ENCODE data around the gene FUT9. TPM values are rescaled to one million over a fixed set of nuclear protein-coding genes. Genes with fewer than 3 reads are reported as not detected.

The FUT9 gene
- total RNA-seq, 1 experiment from 2014 or later = 3.5 TPM

DNA sequence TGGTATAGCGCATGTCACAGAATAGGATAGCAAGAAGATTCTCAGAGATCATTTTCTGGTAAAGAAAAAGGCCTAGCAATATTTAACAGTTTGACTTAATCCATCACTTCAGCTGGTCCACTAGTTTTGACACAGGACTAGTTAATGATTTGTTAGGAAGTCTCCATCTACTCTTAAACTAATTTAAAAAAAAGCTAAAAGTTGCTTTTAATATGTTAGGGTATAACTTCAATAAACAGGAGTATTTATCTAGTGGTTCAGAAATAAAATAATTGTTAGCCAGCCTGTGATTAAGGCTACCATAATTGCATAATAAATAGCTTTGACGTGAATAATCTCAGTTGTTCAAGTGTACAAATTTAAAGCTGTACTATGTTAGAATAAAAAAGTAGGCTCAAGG, 195.6 kb downstream of the FUT9 start:
- peaks cover 38% of the 10 kb centered on the region for H3K4me1 Mint-ChIP-seq
- no peak for TF ChIP-seq TEAD1 (CRISPR knock-in tag; IDR thresholded peaks at IDR 0.05)
- no peak for TF ChIP-seq ZNF232 (CRISPR knock-in tag; IDR thresholded peaks at IDR 0.05)
- ChIA-PET POLR2A (no interaction called here), CTCF (no interaction called here)
- DNase-seq (ENCODE audit: low spot score) (no peak), ATAC-seq (no peak)
- no peak overlapping the region for H3K4me3 Mint-ChIP-seq
- no peaks in the 10 kb centered on the region for H3K36me3 Mint-ChIP-seq
- no peaks in the 10 kb centered on the region for H3K9me3 Mint-ChIP-seq
- no peak overlapping the region for H3K27ac Mint-ChIP-seq
- no peaks in the 10 kb centered on the region for H3K27me3 Mint-ChIP-seq (ENCODE audit: low read depth)

DNA sequence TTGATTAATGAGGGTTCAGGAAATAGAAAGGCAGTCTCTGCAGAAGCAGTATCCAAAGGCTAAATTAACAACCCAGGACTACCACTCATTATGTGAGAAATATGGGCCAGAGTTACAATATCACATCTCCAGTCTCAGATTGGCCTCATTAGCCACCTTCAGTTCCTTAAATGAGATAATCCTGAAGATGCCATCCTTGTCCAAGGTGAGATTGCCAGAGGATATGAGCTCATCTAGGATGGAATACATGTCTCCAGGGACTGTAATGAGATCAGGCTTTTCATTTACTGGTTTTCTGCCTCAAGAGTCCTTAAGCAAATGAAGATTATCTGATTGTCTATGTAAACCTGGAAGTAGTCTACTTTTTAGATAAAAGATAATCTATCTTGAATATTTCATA, 196.3 kb downstream of the FUT9 start:
- no peak for TF ChIP-seq AR (CRISPR knock-in tag; IDR thresholded peaks at IDR 0.05)
- TF ChIP-seq, protein P1, sequence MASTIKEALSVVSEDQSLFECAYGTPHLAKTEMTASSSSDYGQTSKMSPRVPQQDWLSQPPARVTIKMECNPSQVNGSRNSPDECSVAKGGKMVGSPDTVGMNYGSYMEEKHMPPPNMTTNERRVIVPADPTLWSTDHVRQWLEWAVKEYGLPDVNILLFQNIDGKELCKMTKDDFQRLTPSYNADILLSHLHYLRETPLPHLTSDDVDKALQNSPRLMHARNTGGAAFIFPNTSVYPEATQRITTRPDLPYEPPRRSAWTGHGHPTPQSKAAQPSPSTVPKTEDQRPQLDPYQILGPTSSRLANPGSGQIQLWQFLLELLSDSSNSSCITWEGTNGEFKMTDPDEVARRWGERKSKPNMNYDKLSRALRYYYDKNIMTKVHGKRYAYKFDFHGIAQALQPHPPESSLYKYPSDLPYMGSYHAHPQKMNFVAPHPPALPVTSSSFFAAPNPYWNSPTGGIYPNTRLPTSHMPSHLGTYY (CRISPR knock-in tag; IDR thresholded peaks at IDR 0.05) = no peak
- TF ChIP-seq, protein P2, sequence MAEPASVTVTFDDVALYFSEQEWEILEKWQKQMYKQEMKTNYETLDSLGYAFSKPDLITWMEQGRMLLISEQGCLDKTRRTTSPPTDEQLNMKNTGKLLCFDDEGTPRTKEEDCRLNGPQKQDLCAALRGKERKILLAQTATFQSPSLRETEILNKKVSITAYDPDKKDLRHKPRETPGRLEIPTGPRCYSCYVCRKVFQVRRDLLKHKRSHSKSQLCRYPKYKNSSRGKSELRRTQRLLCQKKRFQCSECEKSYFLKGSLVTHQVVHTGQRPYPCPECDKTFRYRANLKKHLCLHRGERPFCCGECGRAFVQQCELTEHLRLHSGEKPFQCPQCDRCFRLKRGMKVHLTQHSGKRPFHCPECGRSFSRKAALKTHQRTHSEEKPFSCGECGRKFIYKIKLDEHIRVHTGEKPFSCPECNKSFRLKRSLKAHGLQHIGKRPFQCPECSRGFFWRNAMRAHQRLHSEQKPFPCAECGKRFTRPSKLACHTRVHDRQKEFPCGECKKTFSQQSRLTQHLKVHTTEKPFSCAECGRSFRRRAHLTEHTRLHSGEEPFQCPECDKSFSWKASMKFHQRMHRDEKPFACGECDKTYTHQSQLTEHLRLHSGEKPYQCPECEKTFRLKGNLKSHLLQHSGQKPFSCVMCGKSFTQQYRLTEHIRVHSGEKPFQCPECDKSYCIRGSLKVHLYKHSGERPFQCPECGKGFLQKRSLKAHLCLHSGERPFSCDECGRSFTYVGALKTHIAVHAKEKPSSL (CRISPR knock-in tag; conservative IDR thresholded peaks at IDR 0.05) = no peak
- TF ChIP-seq, protein P3, sequence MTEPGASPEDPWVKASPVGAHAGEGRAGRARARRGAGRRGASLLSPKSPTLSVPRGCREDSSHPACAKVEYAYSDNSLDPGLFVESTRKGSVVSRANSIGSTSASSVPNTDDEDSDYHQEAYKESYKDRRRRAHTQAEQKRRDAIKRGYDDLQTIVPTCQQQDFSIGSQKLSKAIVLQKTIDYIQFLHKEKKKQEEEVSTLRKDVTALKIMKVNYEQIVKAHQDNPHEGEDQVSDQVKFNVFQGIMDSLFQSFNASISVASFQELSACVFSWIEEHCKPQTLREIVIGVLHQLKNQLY (CRISPR knock-in tag; IDR thresholded peaks at IDR 0.05) = no peak
- TF ChIP-seq ZNF396 (CRISPR knock-in tag; IDR thresholded peaks at IDR 0.05; ENCODE audit: borderline replicate concordance) = no peak
- no peak for TF ChIP-seq TP53 (CRISPR knock-in tag; IDR thresholded peaks at IDR 0.05)
- no peak for TF ChIP-seq EMX1 (CRISPR knock-in tag; IDR thresholded peaks at IDR 0.05)
- Mint-ChIP-seq H3K4me1 (peaks cover 44% of the 10 kb centered on the region), H3K9me3 (no peaks in the 10 kb centered on the region), H3K36me3 (no peaks in the 10 kb centered on the region), H3K27ac (no peak overlapping the region), H3K4me3 (no peak overlapping the region), H3K27me3 (ENCODE audit: low read depth) (no peaks in the 10 kb centered on the region)
- no peak for DNase-seq (ENCODE audit: low spot score)
- POLR2A ChIA-PET = no interaction called here
- ATAC-seq = no peak
- CTCF ChIA-PET = no interaction called here

DNA sequence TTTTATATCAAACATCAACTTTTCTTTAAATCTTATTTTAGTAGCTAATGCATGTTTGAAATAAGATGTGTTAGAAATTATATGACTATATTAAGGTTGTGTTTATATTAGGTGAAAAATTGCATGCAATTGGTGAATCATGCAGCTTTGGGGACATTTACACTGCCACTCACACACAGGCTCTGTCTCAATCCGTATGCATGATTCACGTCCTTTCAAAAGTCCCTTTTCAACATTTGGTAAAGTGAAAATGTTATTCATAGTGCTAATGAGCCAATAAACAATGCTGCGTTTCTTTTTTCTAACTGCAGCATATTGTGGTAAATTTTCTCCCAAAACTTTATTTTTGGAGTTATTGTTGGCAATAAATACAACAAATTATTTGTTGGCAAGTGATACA, 198.0 kb downstream of the FUT9 start:
- Mint-ChIP-seq H3K27me3 (ENCODE audit: low read depth) (no peaks in the 10 kb centered on the region), H3K27ac (no peak overlapping the region), H3K9me3 (no peaks in the 10 kb centered on the region), H3K36me3 (no peaks in the 10 kb centered on the region), H3K4me1 (peaks cover 44% of the 10 kb centered on the region), H3K4me3 (no peak overlapping the region)
- ChIA-PET POLR2A (no interaction called here), CTCF (no interaction called here)
- ATAC-seq (no peak), DNase-seq (ENCODE audit: low spot score) (no peak)
- TF ChIP-seq, protein P4, sequence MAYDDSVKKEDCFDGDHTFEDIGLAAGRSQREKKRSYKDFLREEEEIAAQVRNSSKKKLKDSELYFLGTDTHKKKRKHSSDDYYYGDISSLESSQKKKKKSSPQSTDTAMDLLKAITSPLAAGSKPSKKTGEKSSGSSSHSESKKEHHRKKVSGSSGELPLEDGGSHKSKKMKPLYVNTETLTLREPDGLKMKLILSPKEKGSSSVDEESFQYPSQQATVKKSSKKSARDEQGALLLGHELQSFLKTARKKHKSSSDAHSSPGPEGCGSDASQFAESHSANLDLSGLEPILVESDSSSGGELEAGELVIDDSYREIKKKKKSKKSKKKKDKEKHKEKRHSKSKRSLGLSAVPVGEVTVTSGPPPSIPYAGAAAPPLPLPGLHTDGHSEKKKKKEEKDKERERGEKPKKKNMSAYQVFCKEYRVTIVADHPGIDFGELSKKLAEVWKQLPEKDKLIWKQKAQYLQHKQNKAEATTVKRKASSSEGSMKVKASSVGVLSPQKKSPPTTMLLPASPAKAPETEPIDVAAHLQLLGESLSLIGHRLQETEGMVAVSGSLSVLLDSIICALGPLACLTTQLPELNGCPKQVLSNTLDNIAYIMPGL (CRISPR knock-in tag; IDR thresholded peaks at IDR 0.05) = no peak
- no peak for TF ChIP-seq NR3C1 (CRISPR knock-in tag; conservative IDR thresholded peaks at IDR 0.05; ENCODE audit: low read depth)
- no peak for TF ChIP-seq ATF2 (CRISPR knock-in tag; IDR thresholded peaks at IDR 0.05; ENCODE audit: borderline replicate concordance, low read depth)
- no peak for TF ChIP-seq ZNF232 (CRISPR knock-in tag; IDR thresholded peaks at IDR 0.05)
- no peak for TF ChIP-seq PREB (CRISPR knock-in tag; IDR thresholded peaks at IDR 0.05; ENCODE audit: borderline replicate concordance)
- TF ChIP-seq, protein P5, sequence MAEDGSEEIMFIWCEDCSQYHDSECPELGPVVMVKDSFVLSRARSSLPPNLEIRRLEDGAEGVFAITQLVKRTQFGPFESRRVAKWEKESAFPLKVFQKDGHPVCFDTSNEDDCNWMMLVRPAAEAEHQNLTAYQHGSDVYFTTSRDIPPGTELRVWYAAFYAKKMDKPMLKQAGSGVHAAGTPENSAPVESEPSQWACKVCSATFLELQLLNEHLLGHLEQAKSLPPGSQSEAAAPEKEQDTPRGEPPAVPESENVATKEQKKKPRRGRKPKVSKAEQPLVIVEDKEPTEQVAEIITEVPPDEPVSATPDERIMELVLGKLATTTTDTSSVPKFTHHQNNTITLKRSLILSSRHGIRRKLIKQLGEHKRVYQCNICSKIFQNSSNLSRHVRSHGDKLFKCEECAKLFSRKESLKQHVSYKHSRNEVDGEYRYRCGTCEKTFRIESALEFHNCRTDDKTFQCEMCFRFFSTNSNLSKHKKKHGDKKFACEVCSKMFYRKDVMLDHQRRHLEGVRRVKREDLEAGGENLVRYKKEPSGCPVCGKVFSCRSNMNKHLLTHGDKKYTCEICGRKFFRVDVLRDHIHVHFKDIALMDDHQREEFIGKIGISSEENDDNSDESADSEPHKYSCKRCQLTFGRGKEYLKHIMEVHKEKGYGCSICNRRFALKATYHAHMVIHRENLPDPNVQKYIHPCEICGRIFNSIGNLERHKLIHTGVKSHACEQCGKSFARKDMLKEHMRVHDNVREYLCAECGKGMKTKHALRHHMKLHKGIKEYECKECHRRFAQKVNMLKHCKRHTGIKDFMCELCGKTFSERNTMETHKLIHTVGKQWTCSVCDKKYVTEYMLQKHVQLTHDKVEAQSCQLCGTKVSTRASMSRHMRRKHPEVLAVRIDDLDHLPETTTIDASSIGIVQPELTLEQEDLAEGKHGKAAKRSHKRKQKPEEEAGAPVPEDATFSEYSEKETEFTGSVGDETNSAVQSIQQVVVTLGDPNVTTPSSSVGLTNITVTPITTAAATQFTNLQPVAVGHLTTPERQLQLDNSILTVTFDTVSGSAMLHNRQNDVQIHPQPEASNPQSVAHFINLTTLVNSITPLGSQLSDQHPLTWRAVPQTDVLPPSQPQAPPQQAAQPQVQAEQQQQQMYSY (CRISPR knock-in tag; IDR thresholded peaks at IDR 0.05) = no peak
- TF ChIP-seq, protein P6, sequence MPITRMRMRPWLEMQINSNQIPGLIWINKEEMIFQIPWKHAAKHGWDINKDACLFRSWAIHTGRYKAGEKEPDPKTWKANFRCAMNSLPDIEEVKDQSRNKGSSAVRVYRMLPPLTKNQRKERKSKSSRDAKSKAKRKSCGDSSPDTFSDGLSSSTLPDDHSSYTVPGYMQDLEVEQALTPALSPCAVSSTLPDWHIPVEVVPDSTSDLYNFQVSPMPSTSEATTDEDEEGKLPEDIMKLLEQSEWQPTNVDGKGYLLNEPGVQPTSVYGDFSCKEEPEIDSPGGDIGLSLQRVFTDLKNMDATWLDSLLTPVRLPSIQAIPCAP (CRISPR knock-in tag; IDR thresholded peaks at IDR 0.05) = no peak
- TF ChIP-seq ATF1 (CRISPR knock-in tag; IDR thresholded peaks at IDR 0.05) = no peak
